GM18907 (cell line): ENCODE data around the gene NDST3.

Experiments
- ATAC-seq: cut with Tn5 transposase; IDR thresholded peaks from one replicate; pipeline ENCODE4 v1.9.1; 2021; ENCODE audit warnings: mild to moderate bottlenecking, moderate library complexity; ENCODE audit not compliant: unreplicated experiment

The NDST3 gene

GRCh38 chr4:118034053-118034785, at the start of gene NDST3:
TSS of gene NDST3 (plus strand) at chr4:118034486. CDS start at chr4:118053911, 19,425 bp downstream.
- peak; percentile 72 for ATAC-seq

GRCh38 chr4:117986321-117986720, 48.0 kb upstream of the NDST3 start:
- ATAC-seq: no peak

GRCh38 chr4:117987464-117987863, 46.8 kb upstream of the NDST3 start:
- no peak for ATAC-seq

GRCh38 chr4:117996891-117997290, 37.4 kb upstream of the NDST3 start:
- no peak for ATAC-seq

- no peak for ATAC-seq
Observed at GRCh38 chr4:118004088-118004487, 30.2 kb upstream of the NDST3 start.

- no peak for ATAC-seq
Observed at GRCh38 chr4:118005883-118006282, 28.4 kb upstream of the NDST3 start.

- no peak for ATAC-seq
Observed at GRCh38 chr4:118012142-118012541, 22.1 kb upstream of the NDST3 start.

- no peak for ATAC-seq
Observed at GRCh38 chr4:118014831-118015230, 19.5 kb upstream of the NDST3 start.

GRCh38 chr4:118018381-118019145, 15.7 kb upstream of the NDST3 start:
- no peak for ATAC-seq

- no peak for ATAC-seq
Observed at GRCh38 chr4:118026806-118027205, 7.5 kb upstream of the NDST3 start.

GRCh38 chr4:118029224-118029623, 5.1 kb upstream of the NDST3 start:
- no peak for ATAC-seq

GRCh38 chr4:118032691-118033090, 1.6 kb upstream of the NDST3 start:
- no peak for ATAC-seq

- no peak for ATAC-seq
Observed at GRCh38 chr4:118033148-118034052, 886 bp upstream of the NDST3 start.

GRCh38 chr4:118035309-118035708, 1.0 kb downstream of the NDST3 start:
- no peak for ATAC-seq

GRCh38 chr4:118036336-118036735, 2.0 kb downstream of the NDST3 start:
- ATAC-seq: no peak

- ATAC-seq: no peak
Observed at GRCh38 chr4:118037955-118038354, 3.7 kb downstream of the NDST3 start.

GRCh38 chr4:118046323-118046722, 12.0 kb downstream of the NDST3 start:
- ATAC-seq: no peak

- ATAC-seq: no peak
Observed at GRCh38 chr4:118047043-118047442, 12.8 kb downstream of the NDST3 start.

GRCh38 chr4:118058955-118059354, 24.7 kb downstream of the NDST3 start:
- ATAC-seq: no peak

- no peak for ATAC-seq
Observed at GRCh38 chr4:118059397-118059796, 25.1 kb downstream of the NDST3 start.
